Tongue (tissue), 2 donors: Measurements from ENCODE around the gene ZCCHC17. TPM values are rescaled to one million over a fixed set of nuclear protein-coding genes. Genes with fewer than 3 reads are reported as not detected.
A peak's percentile ranks its signal among the peaks of the same experiment; 100 is the strongest.

Experiments
- DNase-seq: peaks from one replicate; pipeline ENCODE4 v3.0.0-alpha.2; 2015
- total RNA-seq: library from RNA; depleted of rRNA; stranded (reverse); fragments of >200 nt; gene quantifications from one replicate; pipeline ENCODE4 v1.2.3, GENCODE V29; 2014

The ZCCHC17 gene
- total RNA-seq, 1 donor from 2014 or later: 19.1 TPM

- no peak for DNase-seq
Measured at GRCh38 chr1:31396633-31397351, 100.0 kb downstream of the ZCCHC17 start.

GRCh38 chr1:31397360-31398095 lies 100.7 kb downstream of the ZCCHC17 start:
- no peak for DNase-seq

GRCh38 chr1:31398246-31398645 lies 101.4 kb downstream of the ZCCHC17 start:
- DNase-seq: no peak

- no peak for DNase-seq
Measured at GRCh38 chr1:31399976-31400375, 103.1 kb downstream of the ZCCHC17 start.

- no peak for DNase-seq
Measured at GRCh38 chr1:31400393-31400792, 103.6 kb downstream of the ZCCHC17 start.

- no peak for DNase-seq
Measured at GRCh38 chr1:31401241-31401640, 104.4 kb downstream of the ZCCHC17 start.

- DNase-seq: peak; percentile 93
Measured at GRCh38 chr1:31405578-31406245, 108.9 kb downstream of the ZCCHC17 start.

GRCh38 chr1:31407029-31407626 lies 110.3 kb downstream of the ZCCHC17 start:
- DNase-seq: no peak

- no peak for DNase-seq
Measured at GRCh38 chr1:31408788-31409318, 112.0 kb downstream of the ZCCHC17 start.

- DNase-seq: no peak
Measured at GRCh38 chr1:31409946-31410858, 113.4 kb downstream of the ZCCHC17 start.

- no peak for DNase-seq
Measured at GRCh38 chr1:31410871-31411270, 114.0 kb downstream of the ZCCHC17 start.

GRCh38 chr1:31412205-31412604 lies 115.4 kb downstream of the ZCCHC17 start:
- no peak for DNase-seq

GRCh38 chr1:31412732-31413404 lies 116.0 kb downstream of the ZCCHC17 start, which contains the start of gene SERINC2:
SERINC2 (plus strand) TSS chr1:31413213; CDS start chr1:31413266, 53 bp downstream.
- peak; percentile 52 for DNase-seq

- peak; percentile 91 for DNase-seq
Measured at GRCh38 chr1:31413405-31414001, 116.7 kb downstream of the ZCCHC17 start.

Other genes with a start within 250 kb of the ZCCHC17 start
- gene PUM1, start 231.3 kb upstream of the ZCCHC17 start, total RNA-seq: 89.8 TPM
- 0.51 TPM for gene NKAIN1, start 57.1 kb upstream of the ZCCHC17 start, total RNA-seq
- 71.8 TPM for gene SNRNP40, start 244 bp upstream of the ZCCHC17 start, total RNA-seq
- gene FABP3, start 76.0 kb downstream of the ZCCHC17 start, total RNA-seq: 260 TPM
- gene SERINC2, start 116.2 kb downstream of the ZCCHC17 start, total RNA-seq: 12.1 TPM